Measurements from ENCODE around the gene DTD1. TPM values are rescaled to one million over a fixed set of nuclear protein-coding genes. Genes with fewer than 3 reads are reported as not detected.

DTD1 gene
- total RNA-seq, 2 donors from 2014 or later = 46.1 to 47.6 TPM

GRCh38 chr20:18705910-18706309 is 118.1 kb downstream of the DTD1 start:
- DNase-seq (no peak), ATAC-seq (replicated peaks in 1 of 2) (no peak)
- Mint-ChIP-seq H3K4me1 (ENCODE audit: low read depth) (no peaks in the 10 kb centered on the region), H3K36me3 (ENCODE audit: insufficient read depth in 2 of 2) (no peaks in the 10 kb centered on the region), H3K4me3 (no peak overlapping the region), H3K27me3 (ENCODE audit: low read depth) (no peaks in the 10 kb centered on the region), H3K9me3 (no peaks in the 10 kb centered on the region), H3K27ac (no peak overlapping the region)

GRCh38 chr20:18712131-18712530 is 124.3 kb downstream of the DTD1 start:
- H3K36me3 Mint-ChIP-seq (ENCODE audit: insufficient read depth in 2 of 2) = no peaks in the 10 kb centered on the region
- H3K4me1 Mint-ChIP-seq (ENCODE audit: low read depth) = peaks cover 4% of the 10 kb centered on the region
- H3K9me3 Mint-ChIP-seq = no peaks in the 10 kb centered on the region
- no peak overlapping the region for H3K4me3 Mint-ChIP-seq
- DNase-seq (no peak), ATAC-seq (replicated peaks in 1 of 2) (no peak)
- no peaks in the 10 kb centered on the region for H3K27me3 Mint-ChIP-seq (ENCODE audit: low read depth)
- H3K27ac Mint-ChIP-seq = no peak overlapping the region

DNA sequence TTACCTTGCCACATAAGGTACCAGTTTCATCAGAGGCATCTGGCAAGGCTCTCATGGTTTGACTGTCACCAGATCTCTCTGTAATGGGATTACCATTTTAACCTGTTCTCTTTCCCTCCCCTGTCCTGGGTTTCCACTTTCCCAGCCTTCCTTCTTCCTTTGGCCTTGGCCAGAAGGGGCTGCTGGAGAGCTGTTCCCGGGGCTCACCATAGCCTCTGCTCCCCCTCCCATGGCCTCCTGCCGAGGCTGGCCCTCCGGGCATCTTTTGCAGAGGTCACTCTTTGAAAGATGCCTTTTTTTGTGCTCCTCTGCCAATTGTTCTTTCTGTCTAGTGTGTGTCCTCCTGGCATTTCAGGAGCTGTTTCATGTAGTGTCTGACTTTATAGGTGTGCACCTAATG is 125.0 kb downstream of the DTD1 start:
- peaks cover 5% of the 10 kb centered on the region for H3K4me1 Mint-ChIP-seq (ENCODE audit: low read depth)
- no peaks in the 10 kb centered on the region for H3K36me3 Mint-ChIP-seq (ENCODE audit: insufficient read depth in 2 of 2)
- no peaks in the 10 kb centered on the region for H3K27me3 Mint-ChIP-seq (ENCODE audit: low read depth)
- DNase-seq = no peak
- H3K4me3 Mint-ChIP-seq = no peak overlapping the region
- ATAC-seq (replicated peaks in 1 of 2) = no peak
- no peak overlapping the region for H3K27ac Mint-ChIP-seq
- no peaks in the 10 kb centered on the region for H3K9me3 Mint-ChIP-seq

GRCh38 chr20:18715564-18715963 is 127.7 kb downstream of the DTD1 start:
- Mint-ChIP-seq H3K9me3 (no peaks in the 10 kb centered on the region), H3K4me3 (no peak overlapping the region), H3K36me3 (ENCODE audit: insufficient read depth in 2 of 2) (no peaks in the 10 kb centered on the region), H3K27ac (no peak overlapping the region), H3K4me1 (ENCODE audit: low read depth) (peaks cover 5% of the 10 kb centered on the region), H3K27me3 (ENCODE audit: low read depth) (no peaks in the 10 kb centered on the region)
- ATAC-seq (replicated peaks in 1 of 2) (no peak), DNase-seq (no peak)

DNA sequence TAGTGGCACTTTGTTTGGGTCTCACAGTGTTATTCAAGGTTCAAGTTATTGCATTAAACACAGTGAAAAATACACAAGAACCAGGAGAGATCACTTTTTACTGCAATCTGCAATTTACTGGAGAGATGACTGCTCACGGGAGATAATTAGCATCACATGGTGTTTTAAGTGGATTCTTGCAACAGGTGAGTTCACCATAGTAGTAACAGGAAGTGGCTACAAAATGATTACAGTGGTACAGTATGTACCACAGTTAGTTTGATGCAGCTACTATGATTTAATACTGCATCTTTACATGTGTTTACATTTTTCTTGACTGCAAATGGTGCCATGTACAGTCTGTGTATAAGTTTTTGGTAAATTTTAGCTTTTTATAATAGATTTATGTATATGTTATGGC is 129.2 kb downstream of the DTD1 start:
- no peaks in the 10 kb centered on the region for H3K27me3 Mint-ChIP-seq (ENCODE audit: low read depth)
- no peak for DNase-seq
- H3K4me3 Mint-ChIP-seq = no peak overlapping the region
- ATAC-seq (replicated peaks in 1 of 2) = peak in 1 of 2 donors; percentile 45
- H3K4me1 Mint-ChIP-seq (ENCODE audit: low read depth) = peaks cover 5% of the 10 kb centered on the region
- peaks cover 0 to 1% of the 10 kb centered on the region in 2 donors for H3K36me3 Mint-ChIP-seq (ENCODE audit: insufficient read depth in 2 of 2)
- no peaks in the 10 kb centered on the region for H3K9me3 Mint-ChIP-seq
- H3K27ac Mint-ChIP-seq = no peak overlapping the region

GRCh38 chr20:18718129-18718528 is 130.3 kb downstream of the DTD1 start:
- Mint-ChIP-seq H3K36me3 (ENCODE audit: insufficient read depth in 2 of 2) (peaks cover 0 to 1% of the 10 kb centered on the region in 2 donors), H3K4me1 (ENCODE audit: low read depth) (peaks cover 5% of the 10 kb centered on the region), H3K9me3 (no peaks in the 10 kb centered on the region), H3K27ac (no peak overlapping the region), H3K27me3 (ENCODE audit: low read depth) (no peaks in the 10 kb centered on the region), H3K4me3 (no peak overlapping the region)
- no peak for ATAC-seq (replicated peaks in 1 of 2)
- DNase-seq = no peak

- H3K4me3 Mint-ChIP-seq = no peak overlapping the region
- no peaks in the 10 kb centered on the region for H3K27me3 Mint-ChIP-seq (ENCODE audit: low read depth)
- ATAC-seq (replicated peaks in 1 of 2) = no peak
These were observed 131.6 kb downstream of the DTD1 start for GRCh38 chr20:18719426-18719825.

DNA sequence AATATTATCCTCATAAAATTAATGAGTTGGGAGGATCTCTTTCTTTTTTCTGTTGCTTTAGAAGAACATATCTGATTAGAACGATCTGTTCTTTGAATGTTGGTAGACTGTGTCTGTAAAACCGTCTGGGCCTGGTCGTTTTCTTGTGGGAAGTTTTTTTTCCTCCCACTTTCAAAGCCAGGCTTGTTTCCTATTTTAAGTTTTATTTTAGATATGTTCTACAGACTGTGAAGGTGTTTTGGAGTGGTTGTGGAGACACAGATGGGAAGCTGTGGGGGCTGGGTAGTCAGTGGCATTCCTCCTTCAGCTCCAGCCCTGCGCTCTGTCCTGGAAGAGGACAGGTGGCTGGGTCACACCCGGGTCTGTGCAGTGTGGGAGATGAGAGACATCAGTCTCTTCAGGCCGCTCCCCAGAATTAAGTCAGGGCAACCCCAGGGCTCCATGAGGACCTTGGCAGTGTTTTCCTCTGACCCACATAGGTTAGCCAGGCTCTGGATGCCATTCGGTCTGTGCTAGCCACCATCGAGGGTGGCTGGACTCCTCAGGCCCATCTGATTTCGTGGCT is 133.8 kb downstream of the DTD1 start:
- H3K36me3 Mint-ChIP-seq (ENCODE audit: insufficient read depth in 2 of 2) = peaks cover 0 to 1% of the 10 kb centered on the region in 2 donors
- no peaks in the 10 kb centered on the region for H3K9me3 Mint-ChIP-seq
- DNase-seq (no peak), ATAC-seq (replicated peaks in 1 of 2) (no peak)
- no peak overlapping the region for H3K4me3 Mint-ChIP-seq
- peaks cover 5% of the 10 kb centered on the region for H3K4me1 Mint-ChIP-seq (ENCODE audit: low read depth)
- H3K27me3 Mint-ChIP-seq (ENCODE audit: low read depth) = no peaks in the 10 kb centered on the region
- no peak overlapping the region for H3K27ac Mint-ChIP-seq

More at GRCh38 chr20:18719426-18719825, 131.6 kb downstream of the DTD1 start:
- peaks cover 0 to 1% of the 10 kb centered on the region in 2 donors for H3K36me3 Mint-ChIP-seq (ENCODE audit: insufficient read depth in 2 of 2)
- H3K27ac Mint-ChIP-seq = no peak overlapping the region
- no peak for DNase-seq
- peaks cover 5% of the 10 kb centered on the region for H3K4me1 Mint-ChIP-seq (ENCODE audit: low read depth)
- no peaks in the 10 kb centered on the region for H3K9me3 Mint-ChIP-seq

DNA sequence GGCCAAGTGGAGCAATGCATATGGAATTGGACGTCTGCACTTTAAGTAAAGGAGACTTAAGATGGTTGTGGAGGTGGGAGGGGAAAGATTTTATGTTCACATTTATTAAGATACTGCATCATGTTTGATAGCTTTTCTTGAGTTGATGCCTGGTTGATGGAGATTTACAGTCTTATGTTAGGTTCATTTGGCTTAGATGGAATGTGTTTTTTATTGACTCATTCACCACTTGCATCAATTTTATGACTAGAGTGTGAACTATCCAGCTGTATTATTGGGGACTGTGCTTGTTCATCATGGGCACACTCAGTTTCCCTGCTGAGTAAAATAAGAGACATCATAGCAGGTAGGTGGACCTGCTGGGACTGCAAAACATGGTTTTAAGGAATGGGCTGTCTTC is 134.5 kb downstream of the DTD1 start:
- Mint-ChIP-seq H3K9me3 (no peaks in the 10 kb centered on the region), H3K4me1 (ENCODE audit: low read depth) (no peaks in the 10 kb centered on the region), H3K4me3 (no peak overlapping the region), H3K36me3 (ENCODE audit: insufficient read depth in 2 of 2) (peaks cover 0 to 1% of the 10 kb centered on the region in 2 donors), H3K27me3 (ENCODE audit: low read depth) (no peaks in the 10 kb centered on the region), H3K27ac (no peak overlapping the region)
- no peak for ATAC-seq (replicated peaks in 1 of 2)
- no peak for DNase-seq

GRCh38 chr20:18724077-18724476 is 136.2 kb downstream of the DTD1 start:
- ATAC-seq (replicated peaks in 1 of 2) = no peak
- Mint-ChIP-seq H3K9me3 (no peaks in the 10 kb centered on the region), H3K27me3 (ENCODE audit: low read depth) (no peaks in the 10 kb centered on the region), H3K4me1 (ENCODE audit: low read depth) (no peaks in the 10 kb centered on the region), H3K27ac (no peak overlapping the region), H3K4me3 (no peak overlapping the region), H3K36me3 (ENCODE audit: insufficient read depth in 2 of 2) (peaks cover 0 to 1% of the 10 kb centered on the region in 2 donors)
- DNase-seq = no peak

DNA sequence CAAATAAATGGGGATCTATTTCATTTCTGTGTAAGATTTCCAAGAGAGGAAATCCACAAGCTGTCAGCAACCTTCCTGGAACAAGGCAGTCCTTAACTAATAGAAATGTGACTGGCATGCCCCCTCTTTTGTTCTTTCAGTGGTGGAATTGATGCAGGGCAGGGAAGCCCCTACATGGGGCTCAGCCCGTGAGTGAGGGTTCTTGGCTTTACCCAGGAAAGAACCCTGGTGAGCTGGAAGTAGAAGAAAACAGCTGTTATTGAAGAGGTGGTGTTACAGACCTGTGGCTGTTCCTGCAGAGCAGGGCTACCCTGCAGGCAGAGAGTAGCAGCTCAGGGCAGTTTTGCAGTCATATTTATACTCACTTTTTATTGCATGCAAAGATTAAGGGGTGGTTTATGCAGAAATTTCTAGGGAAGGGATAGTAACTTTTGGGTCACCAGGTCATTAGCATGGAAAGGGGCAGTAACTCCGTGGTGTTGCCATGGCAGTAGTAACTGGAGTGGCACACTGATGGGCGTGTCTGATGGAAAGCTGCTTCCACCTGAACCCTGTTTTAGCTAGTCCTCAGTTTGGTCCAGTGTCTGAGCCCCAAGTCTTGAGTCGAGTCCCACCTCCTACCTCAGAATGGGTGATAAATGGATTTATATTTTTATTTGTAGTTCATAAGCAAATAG is 137.1 kb downstream of the DTD1 start:
- Mint-ChIP-seq H3K9me3 (no peaks in the 10 kb centered on the region), H3K27me3 (ENCODE audit: low read depth) (no peaks in the 10 kb centered on the region), H3K4me3 (no peak overlapping the region), H3K27ac (no peak overlapping the region), H3K36me3 (ENCODE audit: insufficient read depth in 2 of 2) (peaks cover 0 to 1% of the 10 kb centered on the region in 2 donors), H3K4me1 (ENCODE audit: low read depth) (no peaks in the 10 kb centered on the region)
- no peak for ATAC-seq (replicated peaks in 1 of 2)
- no peak for DNase-seq

- Mint-ChIP-seq H3K4me1 (ENCODE audit: low read depth) (no peaks in the 10 kb centered on the region), H3K4me3 (no peak overlapping the region), H3K27me3 (ENCODE audit: low read depth) (no peaks in the 10 kb centered on the region), H3K9me3 (no peaks in the 10 kb centered on the region), H3K27ac (no peak overlapping the region), H3K36me3 (ENCODE audit: insufficient read depth in 2 of 2) (no peaks in the 10 kb centered on the region)
- ATAC-seq (replicated peaks in 1 of 2) (no peak), DNase-seq (no peak)
These were observed 139.2 kb downstream of the DTD1 start for GRCh38 chr20:18727032-18727508.

- H3K4me3 Mint-ChIP-seq = no peak overlapping the region
- H3K9me3 Mint-ChIP-seq = no peaks in the 10 kb centered on the region
- H3K4me1 Mint-ChIP-seq (ENCODE audit: low read depth) = no peaks in the 10 kb centered on the region
- no peaks in the 10 kb centered on the region for H3K27me3 Mint-ChIP-seq (ENCODE audit: low read depth)
- no peak overlapping the region for H3K27ac Mint-ChIP-seq
- no peak for ATAC-seq (replicated peaks in 1 of 2)
- no peak for DNase-seq
- no peaks in the 10 kb centered on the region for H3K36me3 Mint-ChIP-seq (ENCODE audit: insufficient read depth in 2 of 2)
These were observed 140.5 kb downstream of the DTD1 start for GRCh38 chr20:18728165-18728869.
